NCI-H526 (cell line): ENCODE data around the gene LEMD2.

Experiments used
- DNase-seq, 2 experiments: peaks; one replicate each; lab custom pipeline; 2025; lab: John Stamatoyannopoulos, UW

The LEMD2 gene

GRCh38 chr6:33774774-33775173 is 14.2 kb downstream of the LEMD2 start:
- no peak for DNase-seq

DNA sequence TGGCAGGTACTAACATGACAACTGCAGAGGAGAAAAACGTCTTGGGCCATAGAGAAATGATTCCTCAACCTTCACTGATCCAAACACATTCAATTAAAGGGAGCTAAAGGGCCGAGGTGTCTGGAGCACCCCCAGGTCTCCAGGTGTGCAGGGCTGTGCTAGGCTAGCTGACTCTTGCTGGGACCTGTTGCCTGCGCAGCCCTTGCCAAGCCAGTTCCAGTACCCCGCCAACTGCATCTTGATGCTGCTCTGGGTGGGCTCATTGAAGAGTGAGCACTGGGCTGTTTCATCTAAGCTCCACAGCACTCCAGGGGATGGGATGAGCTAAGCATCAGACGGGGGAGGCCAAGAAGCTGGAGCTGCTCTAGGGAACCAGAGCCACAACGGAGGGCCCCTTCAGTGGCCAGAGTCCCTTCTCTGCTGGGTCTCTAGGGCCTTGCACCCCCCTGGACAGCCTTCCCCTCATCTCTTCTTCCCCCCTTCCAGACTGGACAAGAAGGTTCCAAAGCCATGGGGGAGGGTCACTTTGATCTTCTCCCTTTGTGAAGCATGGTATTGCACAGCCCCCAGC is 15.9 kb downstream of the LEMD2 start:
- DNase-seq = no peak

DNA sequence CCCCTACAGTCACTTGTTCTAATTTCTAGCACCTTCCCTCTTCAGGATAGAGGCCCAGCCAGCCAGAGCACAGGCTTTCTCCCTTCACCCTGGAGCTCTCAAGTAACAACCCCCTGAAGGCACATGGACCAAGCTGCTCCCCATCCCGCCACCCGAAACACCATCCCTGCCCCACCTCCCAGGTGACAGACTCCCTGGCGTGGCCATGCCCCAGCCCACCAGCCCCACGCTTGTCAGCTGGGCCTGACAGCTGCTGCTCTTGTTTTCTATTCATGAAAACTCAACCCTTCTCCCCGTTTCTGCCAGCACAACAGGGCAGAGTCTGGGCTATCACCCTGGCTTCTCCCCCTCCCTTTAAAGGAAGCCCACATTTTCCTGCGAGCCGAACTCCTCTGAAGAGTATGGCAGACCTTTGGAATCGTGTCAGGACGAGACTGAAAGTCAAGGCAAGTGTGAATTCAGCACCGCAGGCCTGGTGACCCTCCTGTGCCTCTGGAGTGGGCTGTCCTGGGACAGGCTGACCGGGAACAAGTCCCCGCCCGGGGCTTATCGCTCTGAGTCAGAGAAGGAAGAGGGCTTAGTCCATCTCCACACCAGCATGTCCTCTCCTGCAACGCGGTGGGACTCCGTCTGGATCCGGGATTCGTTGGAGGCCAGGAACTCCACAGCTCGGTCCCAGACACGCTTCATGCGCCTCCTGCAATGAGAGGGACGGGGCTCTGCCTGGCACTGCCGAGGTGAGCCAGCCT is 16.7 kb downstream of the LEMD2 start:
- DNase-seq = no peak

DNA sequence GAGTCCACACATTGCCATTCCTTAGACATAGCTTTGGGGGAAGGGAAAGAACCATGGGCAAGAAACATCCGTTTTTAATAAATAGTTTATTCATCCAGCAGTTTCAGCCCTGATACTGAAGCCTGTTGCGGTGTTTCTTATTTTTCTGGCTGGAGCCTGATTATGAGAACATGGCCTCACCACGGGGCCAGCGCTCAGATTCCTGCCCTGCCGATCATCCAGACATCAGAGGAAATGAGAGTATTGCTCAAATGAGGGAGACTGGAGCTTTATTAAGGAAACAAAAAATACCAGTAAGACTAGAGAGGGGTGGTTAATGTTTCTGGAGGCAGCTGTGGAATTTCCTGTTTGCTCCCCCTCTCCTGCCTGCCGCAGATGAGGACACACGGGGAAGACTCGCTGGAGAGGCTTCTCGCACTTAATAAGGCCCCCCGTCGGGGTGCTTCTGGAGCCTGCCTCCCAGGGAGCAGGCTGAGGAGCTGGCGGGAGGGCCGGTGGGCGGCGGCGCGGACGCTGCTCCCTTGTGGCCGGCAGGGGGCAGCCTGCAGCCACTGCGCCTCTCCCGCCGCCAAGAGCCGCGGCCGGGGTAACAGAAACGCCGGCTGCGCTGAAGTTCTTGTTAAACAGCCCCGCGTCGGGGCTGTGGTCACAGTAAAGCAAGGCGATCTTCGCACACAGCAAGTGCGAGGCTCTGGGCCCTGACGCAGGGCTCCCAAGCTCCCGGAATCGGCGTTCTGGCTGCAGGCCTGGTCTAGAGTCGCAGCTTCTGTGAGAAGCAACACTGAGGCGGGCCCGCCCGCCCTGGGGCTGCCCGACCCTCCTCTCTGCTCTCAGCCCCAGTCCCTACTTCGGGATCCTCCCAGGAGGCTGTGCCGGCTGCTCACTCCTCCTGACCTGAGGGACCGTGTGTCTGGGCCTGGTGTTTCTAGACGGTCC is 17.5 kb downstream of the LEMD2 start:
- peak; percentile 64 to 94 for DNase-seq

- DNase-seq = no peak
Measured at GRCh38 chr6:33770833-33771145, 18.1 kb downstream of the LEMD2 start.

- DNase-seq = no peak
Measured at GRCh38 chr6:33770124-33770832, 18.7 kb downstream of the LEMD2 start.

DNA sequence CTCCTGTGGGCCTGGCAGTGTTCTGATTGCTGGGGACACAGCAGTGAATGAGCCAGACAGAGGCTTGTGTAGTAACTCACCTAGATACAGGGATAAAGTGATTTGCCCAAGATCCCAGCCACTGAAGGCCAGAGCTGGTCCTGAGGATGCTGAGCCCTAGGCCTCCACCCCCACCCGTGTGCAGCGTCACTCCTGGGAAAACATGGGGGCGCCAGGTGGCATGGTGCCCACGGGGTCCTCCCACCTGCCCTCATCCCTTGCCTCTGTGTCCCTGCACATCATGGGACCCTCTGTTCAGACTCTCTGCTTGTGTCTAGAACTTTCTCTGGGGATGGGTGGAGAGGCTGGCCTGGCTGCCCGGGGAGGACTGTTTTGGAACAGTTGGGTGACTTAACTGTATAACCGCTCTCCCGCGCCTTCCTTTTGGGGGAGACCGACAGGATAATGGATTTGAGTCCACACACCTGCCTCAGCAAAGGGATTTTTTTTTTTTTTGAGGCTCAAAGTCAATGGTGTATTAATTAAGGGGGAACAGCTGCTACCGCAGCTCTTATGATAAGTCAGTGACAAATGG is 19.6 kb downstream of the LEMD2 start:
- DNase-seq = no peak

GRCh38 chr6:33768644-33769120 is 20.2 kb downstream of the LEMD2 start:
- peak; percentile 35 to 84 for DNase-seq

- no peak for DNase-seq
Measured at GRCh38 chr6:33766921-33767907, 21.7 kb downstream of the LEMD2 start.

GRCh38 chr6:33765368-33765767 is 23.6 kb downstream of the LEMD2 start:
- no peak for DNase-seq

DNA sequence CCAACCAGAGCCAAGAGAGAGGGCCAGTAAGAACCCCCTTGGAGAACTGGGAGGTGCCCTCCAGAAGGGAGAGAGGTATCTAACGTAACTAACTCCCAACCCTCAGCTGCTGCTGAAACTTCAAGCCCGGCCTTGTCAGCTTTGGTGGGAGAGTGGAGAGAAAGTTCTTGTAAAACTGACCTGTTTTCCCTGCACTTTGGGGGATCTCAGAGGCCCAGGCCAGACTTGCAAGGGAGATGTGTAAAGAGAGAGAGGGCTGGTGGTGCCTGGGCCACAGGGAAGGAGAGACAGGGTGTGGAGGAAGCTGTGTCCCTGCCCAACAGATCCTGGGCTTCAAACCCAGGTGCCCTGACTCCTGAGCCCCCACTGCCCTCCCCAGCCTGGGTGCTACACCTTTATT is 24.9 kb downstream of the LEMD2 start:
- no peak for DNase-seq

- no peak for DNase-seq
Measured at GRCh38 chr6:33763483-33763882, 25.4 kb downstream of the LEMD2 start.

DNA sequence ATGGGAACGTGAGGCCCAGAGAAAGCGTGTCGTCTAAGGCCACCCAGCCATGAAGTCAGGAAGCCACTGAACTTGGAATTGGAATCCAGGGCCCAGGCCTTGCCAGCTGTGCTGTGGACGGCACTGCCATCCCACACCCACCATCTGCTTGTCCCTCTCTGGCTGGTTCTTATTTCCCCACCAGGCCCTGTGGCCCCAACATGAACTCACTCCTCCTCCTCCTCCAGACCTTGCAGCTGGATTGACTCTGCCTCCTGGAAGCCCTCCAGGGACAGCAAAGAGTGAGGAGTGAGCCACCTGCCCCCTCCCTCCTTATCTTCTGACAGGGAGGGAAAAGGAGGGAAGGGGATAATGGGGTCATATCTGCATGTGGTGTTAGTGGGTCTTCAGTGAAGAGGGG is 26.2 kb downstream of the LEMD2 start:
- DNase-seq = no peak

- peak in 1 of 2 experiments; percentile 72 for DNase-seq
Measured at GRCh38 chr6:33761922-33762629, 26.9 kb downstream of the LEMD2 start.

DNA sequence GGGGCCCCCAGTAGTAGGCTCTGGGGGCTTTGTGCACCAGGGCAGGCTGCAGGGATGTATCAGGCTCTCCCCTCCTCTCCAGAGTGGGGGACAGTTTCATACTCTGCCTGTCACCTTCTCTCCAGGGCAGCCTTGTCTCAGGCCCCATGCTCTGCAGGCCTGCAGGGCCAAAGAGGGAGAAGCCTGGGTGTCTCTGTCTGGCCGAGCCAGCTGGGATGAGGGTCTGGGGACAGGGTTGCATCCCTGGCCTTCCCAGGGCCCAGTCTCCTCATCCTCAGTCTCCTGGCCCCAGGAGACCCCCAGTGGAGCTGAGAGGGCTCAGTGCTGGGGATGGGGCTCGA is 27.4 kb downstream of the LEMD2 start:
- DNase-seq = no peak

DNA sequence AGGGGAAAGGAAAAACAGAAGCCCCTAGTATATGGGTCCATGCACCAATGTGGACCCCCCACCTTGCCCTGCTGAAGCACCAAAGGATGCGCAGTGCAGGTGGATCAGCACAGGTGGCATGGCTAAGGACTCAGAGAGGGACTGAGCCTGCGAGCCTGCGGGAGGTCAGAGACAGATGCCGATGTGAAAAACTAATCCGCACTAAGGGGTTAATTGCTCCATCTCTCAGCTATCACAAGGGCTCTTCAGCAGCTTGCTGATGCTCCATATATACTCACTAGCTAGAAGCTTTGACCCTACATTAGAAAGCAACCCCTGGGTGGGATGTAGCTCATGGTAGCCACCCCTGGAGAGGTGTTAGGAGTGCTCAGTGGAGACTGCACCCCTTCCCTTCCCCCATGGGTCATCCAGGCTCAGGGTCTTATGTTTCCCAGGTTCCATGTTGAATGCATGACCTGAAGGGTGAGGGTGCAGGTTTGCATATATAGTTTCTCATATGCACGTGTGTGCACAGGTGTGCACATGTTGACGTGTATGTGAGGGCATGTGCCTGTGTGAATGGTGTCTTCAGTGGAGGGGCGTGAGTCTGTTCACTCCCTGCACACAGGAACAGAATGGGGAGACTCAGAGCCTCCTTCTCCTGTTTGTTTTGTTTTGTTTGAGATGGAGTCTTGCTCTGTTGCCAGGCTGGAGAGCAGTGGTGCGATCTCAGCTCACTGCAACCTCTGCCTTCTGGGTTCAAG is 28.9 kb downstream of the LEMD2 start:
- DNase-seq = no peak

GRCh38 chr6:33758815-33759216 is 30.1 kb downstream of the LEMD2 start:
- no peak for DNase-seq

DNA sequence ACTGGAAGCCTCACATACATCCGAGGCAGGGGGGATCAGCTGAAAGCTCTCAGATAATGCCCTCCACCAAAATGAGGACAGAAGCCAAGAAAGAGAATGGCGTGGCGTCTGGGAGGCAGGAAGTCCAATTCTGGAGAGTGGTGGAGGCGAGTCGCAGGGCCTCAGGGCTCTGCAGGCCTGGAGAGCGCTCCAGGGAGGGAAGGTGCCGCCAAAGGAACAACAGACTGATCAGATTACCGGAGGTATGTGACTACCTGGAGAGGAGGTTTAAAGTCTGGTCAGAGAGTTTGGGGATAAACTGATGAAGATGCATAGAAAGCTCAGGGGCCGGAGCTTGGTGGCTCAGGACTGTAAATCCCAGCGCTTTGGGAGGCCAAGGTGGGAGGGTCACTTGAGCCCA is 31.0 kb downstream of the LEMD2 start:
- DNase-seq = no peak

- DNase-seq = no peak
Measured at GRCh38 chr6:33757113-33757512, 31.8 kb downstream of the LEMD2 start.
